ENCODE results near the gene ZNF705A. TPM values are rescaled to one million over a fixed set of nuclear protein-coding genes. Genes with fewer than 3 reads are reported as not detected.
"Not testable (repeated sequence)": the region's sequence is repeated elsewhere in the genome, so short reads cannot be mapped to it uniquely, and the experiment has no call there.

The ZNF705A gene
- total RNA-seq, 1 donor from 2014 or later, result under 0.01 TPM

GRCh38 chr12:8184206-8184605, 27.4 kb downstream of the ZNF705A start:
- not testable (repeated sequence) for DNase-seq (ENCODE audit: low read depth, low spot score)

GRCh38 chr12:8188088-8188487, 31.3 kb downstream of the ZNF705A start:
- DNase-seq (ENCODE audit: low read depth, low spot score), result not testable (repeated sequence)

GRCh38 chr12:8197685-8198308, 41.0 kb downstream of the ZNF705A start:
- DNase-seq (ENCODE audit: low read depth, low spot score), result not testable (repeated sequence)

DNA sequence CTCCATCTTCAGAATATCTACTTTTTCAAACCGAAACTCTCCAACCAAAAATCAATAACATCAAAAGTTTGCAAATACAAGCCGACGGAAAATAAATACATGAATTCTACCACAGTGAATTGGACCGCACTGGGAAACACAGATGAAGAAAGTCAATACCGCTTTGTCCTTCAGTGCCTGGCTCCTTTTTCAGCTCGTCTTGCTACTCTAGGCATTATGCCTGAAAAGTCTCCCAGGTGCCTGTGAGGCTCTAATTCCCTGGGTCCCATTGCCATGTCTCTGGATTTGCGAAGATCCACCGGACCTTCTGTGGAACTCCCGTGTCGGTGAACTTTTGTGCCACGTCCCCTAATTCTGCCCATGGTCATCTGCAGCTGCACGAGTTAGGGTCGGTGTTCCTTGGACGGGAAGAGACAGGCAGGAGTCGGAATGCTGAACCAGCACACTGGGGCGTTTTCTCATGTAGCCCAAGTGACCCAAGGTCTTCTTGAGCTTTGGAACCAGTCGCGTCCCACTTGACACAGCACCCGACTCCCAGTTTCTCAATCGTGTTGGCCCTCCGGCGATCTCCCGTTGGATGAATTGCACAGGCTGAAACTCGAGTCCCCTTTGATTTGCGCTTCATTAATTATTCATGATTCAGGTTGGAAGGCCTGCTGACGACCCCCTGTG, 62.0 kb downstream of the ZNF705A start:
- not testable (repeated sequence) for DNase-seq (ENCODE audit: low read depth, low spot score)

GRCh38 chr12:8221375-8221774, 64.6 kb downstream of the ZNF705A start:
- peak; percentile 51 for DNase-seq (ENCODE audit: low read depth, low spot score)

DNA sequence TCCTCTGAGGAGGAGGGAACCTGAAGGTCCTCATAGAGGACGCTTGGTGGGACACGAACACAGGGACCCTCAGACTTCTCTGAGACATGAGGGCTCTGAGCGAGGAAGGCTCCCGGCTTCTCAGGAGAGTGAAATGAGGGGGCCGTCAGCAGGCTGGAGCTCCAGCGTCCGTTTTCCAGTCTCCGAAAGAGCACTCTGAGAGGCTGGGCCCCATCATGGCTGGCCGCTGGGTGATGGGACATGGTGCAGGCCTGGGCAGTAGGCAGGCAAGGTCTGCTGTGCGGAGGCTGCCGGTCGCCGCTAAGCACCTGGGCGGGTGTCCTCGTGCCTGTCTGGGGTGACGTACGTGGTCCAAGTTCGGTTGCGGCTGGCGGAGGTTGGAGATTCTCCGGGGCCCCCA, 65.0 kb downstream of the ZNF705A start:
- not testable (repeated sequence) for DNase-seq (ENCODE audit: low read depth, low spot score)

GRCh38 chr12:8222303-8222702, 65.5 kb downstream of the ZNF705A start:
- DNase-seq (ENCODE audit: low read depth, low spot score), result not testable (repeated sequence)

- DNase-seq (ENCODE audit: low read depth, low spot score), result not testable (repeated sequence)
Measured at GRCh38 chr12:8223646-8224045, 66.8 kb downstream of the ZNF705A start.

GRCh38 chr12:8224782-8225181, 68.0 kb downstream of the ZNF705A start:
- DNase-seq (ENCODE audit: low read depth, low spot score), result not testable (repeated sequence)

- no peak for DNase-seq (ENCODE audit: low read depth, low spot score)
Measured at GRCh38 chr12:8226355-8226754, 69.5 kb downstream of the ZNF705A start.

GRCh38 chr12:8226992-8227731, 70.3 kb downstream of the ZNF705A start, which contains the start of gene FAM90A1:
Gene FAM90A1 (minus strand): TSS chr12:8227618. CDS start chr12:8224832, 2,786 bp downstream.
- DNase-seq (ENCODE audit: low read depth, low spot score), result not testable (repeated sequence)

DNA sequence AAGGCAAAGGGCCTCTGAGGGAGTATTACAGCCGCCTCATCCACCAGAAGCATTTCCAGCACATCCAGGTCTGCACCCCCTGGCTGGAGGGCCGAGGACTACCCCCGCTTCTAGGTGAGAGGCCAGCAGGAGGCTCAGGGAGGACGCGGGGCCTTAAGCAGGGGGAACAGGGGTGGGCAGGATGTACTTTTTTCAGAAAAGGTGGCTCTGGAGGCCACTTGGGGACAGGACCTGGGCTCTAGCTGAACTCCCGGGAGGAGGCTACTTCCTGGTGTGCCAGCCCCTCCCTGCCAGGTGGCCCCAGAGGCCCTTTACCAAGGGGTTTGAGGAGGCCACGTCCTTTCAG, 70.9 kb downstream of the ZNF705A start:
- DNase-seq (ENCODE audit: low read depth, low spot score), result not testable (repeated sequence)

DNA sequence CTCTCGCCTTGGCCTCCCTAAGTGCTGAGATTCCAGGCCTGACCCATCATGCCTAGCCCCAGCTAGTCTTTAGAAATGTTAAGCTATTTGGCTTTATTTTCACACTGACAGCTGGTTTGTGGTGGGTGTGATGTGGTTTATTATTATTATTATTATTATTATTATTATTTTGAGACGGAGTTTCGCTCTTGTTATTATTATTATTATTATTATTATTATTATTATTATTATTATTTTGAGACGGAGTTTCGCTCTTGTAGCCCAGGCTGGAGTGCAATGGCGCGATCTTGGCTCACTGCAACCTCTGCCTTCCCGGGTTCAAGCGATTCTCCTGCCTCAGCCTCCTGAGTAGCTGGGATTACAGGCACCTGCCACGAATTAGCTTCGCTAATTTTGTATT, 71.8 kb downstream of the ZNF705A start:
- DNase-seq (ENCODE audit: low read depth, low spot score), result not testable (repeated sequence)

DNA sequence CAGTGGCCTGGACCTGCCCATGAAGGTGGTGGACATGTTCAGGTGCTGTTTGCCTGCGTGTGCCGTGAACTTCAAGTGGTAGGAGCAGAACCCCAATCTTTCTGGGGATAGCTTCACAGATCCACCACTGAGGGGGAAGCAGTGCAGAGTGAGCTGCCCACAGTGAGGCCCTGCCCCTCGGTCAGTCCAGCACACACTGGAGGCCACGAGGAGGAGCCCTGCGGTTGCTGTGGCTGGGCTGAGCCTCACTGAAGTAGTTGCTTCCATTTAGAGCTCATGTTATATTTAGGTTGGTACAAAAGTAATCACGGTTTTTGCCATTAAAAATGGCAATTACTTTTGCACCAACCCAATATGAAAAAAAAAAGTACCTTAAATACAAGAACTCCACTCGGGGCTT, 72.7 kb downstream of the ZNF705A start:
- DNase-seq (ENCODE audit: low read depth, low spot score), result not testable (repeated sequence)

Other genes with a start within 250 kb of the ZNF705A start
- gene SLC2A3, start 220.8 kb upstream of the ZNF705A start, total RNA-seq, result 17.2 and 36.9 TPM in 2 replicates
- 3.9 and 4.2 TPM in 2 replicates for gene FOXJ2, start 124.3 kb upstream of the ZNF705A start, total RNA-seq
- gene C3AR1, start 90.7 kb upstream of the ZNF705A start, total RNA-seq, result 0.26 and 0.28 TPM in 2 replicates
- gene NECAP1, start 74.7 kb upstream of the ZNF705A start, total RNA-seq, result 32.8 and 54.9 TPM in 2 replicates
- 0.13 TPM in 1 of 2 replicates, not detected in the other for gene CLEC4A, start 33.4 kb upstream of the ZNF705A start, total RNA-seq
- gene FAM90A1, start 70.6 kb downstream of the ZNF705A start, total RNA-seq, result 0.11 TPM in 1 of 2 replicates, not detected in the other

Data from pulmonary artery endothelial cell (primary cell).